NCI-H2171 treated with DMSO at 0.1 percent for 48 hours (cell line): ENCODE measurements around the gene CTXN3.
A peak's percentile ranks its signal among the peaks of the same experiment; 100 is the strongest.
"Not testable (repeated sequence)": the region's sequence is repeated elsewhere in the genome, so short reads cannot be mapped to it uniquely, and the experiment has no call there.

ENCODE experiments used
- DNase-seq: peaks from one replicate; lab custom pipeline; 2025; lab: John Stamatoyannopoulos, UW

CTXN3 gene

DNA sequence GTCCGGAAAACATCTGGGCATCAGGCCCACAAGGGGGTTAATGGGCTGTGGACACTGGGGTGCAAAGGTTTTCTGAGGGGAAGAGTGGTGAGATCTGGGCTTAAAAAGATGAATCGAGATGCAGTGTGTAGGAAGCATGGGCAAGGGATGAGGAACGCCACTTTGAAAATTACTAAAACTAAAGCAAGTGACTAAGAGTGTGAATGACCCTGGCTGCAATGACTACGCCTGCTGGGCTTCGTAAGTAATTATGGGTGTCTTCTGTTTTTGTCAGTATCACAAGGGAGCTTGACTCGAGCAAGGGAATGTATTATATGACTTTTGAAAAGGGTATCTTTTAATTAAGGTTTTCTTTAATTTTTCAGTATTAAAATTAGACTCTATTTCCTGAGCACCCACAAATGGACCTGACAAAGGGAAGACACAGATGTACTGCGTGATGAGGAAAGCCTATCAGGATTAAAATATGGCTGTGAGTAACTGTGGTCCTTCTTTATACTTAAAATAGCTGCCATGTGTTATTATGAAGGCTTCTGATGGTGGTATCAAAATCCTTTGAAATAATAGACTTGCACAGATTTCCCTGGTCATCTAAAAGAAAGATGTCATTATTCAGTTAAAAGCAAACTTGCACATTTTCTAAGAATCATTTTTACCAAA is 4.2 kb downstream of the CTXN3 start:
- DNase-seq: no peak

DNA sequence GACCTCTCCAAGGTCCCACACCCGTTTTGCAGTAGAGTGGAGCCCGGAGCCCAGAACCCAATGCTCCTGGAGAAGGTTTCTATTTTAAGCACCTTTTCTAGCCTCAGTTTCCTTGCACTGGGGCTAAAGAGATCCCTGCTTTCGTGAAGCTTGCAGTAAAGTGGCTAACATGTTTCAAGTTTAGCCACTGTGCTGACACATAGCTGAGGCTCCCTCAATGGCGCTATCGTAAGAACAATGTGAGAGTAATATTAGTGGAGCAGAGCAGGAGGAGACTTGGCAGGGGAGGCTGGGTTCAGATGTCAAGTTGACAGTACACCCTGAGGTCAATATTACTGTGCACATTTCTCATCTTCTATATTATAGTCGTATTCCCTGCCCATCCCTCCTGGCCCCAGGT is 7.9 kb downstream of the CTXN3 start:
- DNase-seq: no peak

DNA sequence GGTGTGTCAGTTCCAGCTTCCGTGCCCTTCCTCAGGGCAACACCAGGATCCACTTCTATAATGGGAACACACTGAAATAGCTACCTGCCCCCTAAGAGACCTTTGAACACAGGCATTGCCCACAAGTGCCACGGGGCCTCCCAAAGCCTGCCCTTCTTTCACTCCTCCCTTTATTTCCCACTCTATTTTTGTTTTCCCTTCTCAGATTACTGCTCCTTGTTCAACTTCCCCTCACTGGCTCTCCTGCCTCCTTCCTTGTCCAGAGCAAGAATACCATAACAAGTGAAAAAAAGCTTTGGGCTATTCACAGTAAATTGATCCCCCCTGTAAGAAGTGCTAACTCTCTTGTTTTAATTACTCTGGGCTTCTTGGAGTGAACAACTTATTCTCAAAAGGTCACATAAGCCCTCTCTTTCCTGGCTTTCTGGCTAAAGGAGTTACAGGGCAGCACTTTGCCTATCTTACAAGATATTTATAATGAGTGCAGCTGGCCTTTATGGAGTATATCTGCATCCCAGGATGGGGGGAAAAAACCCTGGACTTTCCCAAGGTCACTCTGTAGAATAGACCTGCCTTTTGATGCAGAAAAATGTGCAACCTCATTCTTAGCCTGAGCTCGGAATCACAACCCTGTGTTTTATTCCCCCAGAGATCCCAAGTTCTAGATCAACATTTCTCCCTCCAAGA is 11.3 kb downstream of the CTXN3 start:
- peak; percentile 5 for DNase-seq

DNA sequence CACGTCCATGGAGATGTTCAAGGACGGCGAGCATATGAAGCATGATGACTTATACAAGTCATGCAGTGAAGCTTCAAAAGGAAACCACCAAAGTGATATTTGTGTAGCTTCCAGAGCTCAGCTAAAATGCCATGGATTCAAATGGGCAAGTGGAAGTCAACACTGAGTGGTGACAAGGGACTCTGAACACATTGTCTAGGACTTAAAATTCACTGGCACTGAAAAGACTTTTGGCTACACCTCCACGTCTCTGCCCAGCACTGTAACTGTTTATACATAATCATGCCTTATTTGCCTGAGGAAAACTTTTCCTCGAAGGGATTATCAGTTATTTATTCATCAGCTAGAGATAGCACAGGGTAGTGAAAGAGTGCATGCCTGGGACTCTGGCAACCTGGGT is 15.2 kb downstream of the CTXN3 start:
- no peak for DNase-seq

DNA sequence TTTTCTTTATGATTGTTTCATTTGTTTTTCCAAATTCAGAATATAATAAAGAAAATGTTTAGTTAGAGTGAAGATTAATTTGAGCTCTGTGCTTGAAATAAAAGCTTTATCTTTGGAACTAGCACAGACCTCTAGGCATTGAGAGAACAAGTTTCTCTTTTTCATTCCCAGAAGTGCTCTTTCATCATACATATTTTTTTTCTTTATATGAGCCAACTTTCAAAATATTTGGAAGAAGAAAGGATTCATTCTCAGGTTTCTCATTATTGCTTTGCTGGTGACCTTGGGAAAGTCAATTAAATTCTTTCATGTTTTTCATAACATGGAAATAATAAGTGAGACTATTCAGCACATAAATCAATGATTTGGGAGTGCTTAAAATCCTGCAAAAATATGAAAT is 16.8 kb downstream of the CTXN3 start:
- no peak for DNase-seq

DNA sequence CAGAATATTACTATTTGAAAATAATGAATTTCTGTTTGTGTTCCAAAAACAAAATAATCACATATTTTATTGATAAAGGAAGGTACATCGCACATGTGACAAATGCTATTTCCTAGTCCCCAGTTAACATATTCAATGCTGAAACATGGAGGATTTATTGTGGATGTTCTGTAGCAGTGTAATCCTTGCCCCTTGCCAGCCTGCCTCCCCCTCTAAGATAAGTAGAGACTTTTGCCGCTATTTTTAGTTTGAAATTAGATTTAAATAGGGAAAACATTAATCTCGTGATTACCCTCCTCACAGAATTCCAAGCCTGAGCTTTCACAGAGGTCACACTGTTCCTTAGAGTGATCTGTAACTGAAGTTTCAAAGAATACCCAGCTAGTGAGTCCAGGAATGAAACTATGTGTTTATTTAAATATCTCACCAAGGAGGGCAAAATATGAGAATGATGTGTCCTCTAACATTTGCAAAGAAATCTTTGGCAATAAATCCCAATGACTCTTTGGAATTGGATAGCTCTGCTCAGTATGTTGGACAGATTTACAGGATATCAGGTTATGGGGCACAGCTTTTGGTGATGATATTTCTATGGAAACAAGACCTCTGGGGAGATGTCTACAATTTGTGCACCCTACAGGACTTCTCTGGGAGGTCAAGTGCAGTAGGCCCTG is 17.3 kb downstream of the CTXN3 start:
- DNase-seq: peak; percentile 73

DNA sequence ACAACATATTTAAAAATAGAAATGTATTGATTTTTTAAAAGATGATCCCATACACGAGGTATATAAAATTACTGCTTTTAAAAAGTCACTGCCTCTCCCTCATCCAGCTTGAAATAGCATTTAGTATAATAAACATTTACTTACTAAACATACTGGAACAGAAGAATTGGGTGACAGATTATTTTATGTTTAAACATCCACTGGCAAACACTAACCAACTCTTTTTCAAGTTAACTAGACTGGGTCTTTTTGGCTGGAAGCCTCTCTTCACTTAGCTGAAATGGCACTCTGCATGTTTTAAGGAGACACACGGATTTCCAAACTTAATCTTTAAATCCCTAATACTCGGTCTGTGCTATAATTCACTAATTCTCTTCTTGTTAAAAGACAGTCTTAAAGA is 19.0 kb downstream of the CTXN3 start:
- peak; percentile 27 for DNase-seq

DNA sequence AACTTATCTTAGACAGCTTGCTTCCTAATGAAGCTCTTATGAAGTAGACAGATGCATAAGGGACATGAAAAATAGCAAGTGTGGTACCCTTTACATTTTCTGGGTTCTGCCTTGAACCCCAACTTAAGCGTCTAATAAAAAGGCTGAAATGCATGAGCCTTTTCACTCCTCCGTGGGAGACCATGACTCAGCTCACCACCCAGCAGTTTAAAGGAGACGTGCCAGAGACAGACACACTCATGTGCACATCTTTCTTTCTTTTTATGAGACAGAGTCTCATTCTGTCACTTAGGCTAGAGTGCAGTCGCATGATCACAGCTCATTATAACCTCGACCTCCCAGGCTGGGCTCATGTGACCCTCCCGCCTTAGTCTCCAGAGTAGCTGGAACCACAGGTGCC is 22.3 kb downstream of the CTXN3 start:
- no peak for DNase-seq

DNA sequence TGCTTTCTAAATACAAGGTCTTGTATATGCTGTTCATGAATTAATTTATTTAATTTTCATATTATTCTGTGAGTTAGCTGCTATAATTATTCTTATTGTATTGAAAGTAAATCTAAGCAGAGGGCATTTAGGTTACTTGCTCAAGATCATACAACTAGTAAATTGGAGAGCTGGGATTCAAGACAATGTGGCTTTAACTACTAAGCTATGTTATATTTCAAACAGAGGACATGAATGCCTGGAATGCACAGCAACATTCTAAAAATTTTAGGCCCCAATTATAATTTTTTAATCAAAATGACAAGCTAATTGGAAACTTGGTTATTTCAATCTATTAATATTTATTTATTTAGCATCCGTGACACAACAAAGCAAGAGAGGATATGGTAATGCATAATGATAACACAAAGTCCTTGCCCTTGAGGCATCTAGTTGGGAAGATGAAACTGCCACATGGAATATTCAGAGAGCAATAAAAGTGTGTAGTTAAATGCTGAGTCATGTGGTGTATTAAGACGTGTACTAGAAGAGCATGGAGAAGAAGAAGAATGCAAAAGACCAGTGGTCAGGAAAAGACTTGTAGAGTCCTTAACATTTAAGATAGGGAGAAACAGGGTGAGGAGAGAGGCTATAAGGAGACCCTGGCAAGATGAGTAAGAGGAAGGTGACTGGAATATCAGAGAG is 24.4 kb downstream of the CTXN3 start:
- DNase-seq: no peak

DNA sequence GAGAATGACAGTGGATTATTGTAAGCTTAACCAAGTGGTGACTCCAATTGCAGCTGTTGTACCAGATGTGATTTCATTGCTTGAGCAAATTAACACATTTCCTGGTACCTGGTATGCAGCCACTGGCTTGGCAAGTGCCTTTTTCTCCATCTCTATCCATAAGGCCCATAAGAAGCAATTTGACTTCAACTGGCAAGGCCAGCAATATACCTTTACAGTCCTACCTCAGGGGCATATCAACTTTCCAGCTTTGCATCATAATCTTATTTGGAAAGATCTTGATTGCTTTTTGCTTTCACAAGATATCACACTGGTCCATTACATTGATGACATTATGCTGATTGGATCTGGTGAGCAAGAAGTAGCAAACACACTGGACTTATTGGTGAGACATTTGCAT is 28.1 kb downstream of the CTXN3 start:
- DNase-seq: not testable (repeated sequence)

DNA sequence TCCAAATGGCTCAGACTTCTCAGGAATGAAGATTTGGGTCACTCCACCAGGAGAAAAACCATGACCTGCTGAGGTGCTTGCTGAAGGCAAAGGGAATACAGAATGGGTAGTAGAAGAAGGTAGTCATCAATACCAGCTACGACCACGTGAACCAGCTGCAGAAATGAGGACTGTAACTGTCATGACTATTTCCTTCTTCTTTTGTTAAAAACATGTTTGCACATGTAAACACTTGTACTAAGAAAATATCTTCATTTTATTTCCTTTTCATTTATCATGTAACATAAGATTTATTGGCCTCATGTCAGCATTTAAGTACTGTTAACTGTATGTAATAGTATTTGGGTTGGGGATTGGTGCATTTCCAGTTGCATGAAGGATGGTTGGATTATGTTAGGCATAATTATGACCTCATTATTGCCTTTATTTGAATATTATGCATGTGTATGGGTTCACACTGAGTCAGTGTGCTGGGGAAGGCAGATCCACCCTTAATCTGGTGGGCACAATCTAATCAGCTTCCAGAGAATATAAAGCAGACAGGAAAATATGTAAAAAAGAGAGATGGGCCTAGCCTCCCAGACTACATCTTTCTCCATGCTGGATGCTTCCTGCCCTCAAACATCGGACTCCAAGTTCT is 30.9 kb downstream of the CTXN3 start:
- not testable (repeated sequence) for DNase-seq

DNA sequence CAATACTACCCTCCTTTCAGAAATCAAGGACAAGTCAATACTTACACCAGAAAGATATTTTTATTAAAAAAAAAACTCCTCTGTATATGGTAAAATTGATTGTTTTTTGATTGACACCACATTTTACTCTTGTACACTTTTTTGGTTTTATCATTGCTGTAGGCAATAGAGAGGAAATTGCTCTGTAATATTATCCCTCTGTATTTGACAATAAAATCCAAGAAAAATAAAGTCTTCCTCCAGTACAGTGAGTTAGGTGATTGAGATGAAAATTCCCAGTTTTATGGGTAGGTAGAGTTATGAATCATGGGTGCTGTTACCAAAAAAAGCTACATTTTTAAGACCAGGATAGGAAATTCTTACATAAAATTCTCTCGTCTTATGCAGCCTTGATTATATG is 31.7 kb downstream of the CTXN3 start:
- no peak for DNase-seq

DNA sequence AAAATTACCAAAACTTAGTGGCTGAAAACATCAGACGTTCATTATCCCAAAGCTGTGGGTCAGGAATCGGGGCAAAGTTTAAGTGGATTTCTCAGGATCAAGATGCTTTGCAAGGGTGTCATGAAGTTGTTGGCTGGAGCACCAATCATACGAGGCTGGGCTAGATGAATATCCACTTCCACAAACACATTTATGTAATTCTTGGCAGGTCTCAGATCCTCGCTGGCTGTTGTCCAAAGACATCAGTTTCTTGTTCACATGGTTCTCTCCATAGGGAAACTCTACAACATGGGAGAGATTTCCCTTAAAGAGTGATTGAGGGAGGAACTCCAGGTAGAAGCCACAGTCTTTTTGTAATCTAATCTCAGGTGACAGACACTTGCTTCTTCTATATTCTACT is 34.1 kb downstream of the CTXN3 start:
- DNase-seq: no peak

DNA sequence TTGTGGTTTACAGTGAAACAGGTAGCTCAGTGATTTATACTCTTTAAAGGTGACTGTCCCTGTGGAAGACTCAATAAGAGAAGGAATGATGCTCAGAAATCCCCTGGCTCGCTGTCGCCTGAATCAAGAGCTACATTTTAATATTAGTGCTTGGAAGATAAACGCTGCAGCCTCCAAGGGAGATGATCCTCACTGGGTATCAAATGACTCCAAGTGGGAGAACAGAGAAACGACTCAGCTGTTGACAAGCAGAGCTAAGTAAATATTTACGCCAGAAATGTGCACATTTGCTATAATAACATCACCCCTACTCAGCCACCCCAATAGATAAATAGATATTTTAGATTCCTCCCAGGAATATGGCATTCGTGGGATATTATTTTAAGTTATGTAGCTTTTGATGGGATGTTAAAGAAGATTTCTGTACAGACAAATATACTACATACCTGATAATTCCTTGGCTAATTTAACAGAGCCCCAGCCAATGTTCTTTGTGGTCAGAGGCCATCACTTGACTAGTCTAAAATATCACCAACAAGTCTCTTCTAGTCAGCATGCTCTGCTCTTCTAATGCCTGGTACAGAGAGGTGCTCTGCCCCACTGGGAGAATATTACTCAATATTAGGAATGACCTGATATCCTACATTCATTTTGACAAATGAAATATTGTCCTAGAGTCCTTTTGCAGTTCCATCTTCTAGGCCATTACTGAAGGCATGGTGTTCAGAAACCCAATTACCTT is 36.0 kb downstream of the CTXN3 start:
- DNase-seq: peak; percentile 16

DNA sequence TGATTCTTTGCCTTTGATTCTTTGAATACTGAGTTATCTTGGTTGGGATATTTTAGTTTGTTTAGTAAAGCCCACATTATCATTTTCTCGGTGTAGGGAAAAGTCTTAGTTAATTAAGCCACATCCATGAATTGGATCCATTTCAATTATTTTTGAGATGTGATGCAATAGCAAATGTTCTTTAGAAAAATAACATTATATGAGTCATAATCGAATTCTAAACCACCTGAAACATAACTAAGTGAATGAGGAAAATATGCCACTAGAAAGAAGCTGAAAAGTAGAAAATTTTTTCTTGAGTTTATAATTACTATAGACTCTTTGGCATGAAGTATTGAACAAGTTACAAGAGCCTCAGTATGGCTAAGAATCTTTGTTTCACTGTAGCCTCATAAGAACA is 36.8 kb downstream of the CTXN3 start:
- DNase-seq: no peak

DNA sequence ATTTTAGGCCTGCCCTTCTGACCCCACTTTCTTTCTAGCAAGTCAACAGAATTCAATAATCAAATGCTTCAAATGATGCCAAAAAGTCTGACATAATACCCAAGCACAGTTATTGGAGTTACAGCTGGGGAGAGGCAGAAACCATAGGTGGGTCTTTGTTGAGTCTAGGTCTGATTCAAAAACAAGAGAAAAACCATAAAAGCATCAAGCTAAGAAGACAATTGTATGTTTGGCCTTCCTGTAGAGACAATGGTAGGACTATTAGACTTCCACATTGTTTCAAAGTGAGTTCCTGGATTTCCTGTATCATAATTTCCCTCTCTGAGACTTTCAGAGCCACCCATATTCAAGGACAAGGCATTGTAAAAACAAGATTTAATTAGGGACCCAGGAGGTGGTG is 37.5 kb downstream of the CTXN3 start:
- no peak for DNase-seq

DNA sequence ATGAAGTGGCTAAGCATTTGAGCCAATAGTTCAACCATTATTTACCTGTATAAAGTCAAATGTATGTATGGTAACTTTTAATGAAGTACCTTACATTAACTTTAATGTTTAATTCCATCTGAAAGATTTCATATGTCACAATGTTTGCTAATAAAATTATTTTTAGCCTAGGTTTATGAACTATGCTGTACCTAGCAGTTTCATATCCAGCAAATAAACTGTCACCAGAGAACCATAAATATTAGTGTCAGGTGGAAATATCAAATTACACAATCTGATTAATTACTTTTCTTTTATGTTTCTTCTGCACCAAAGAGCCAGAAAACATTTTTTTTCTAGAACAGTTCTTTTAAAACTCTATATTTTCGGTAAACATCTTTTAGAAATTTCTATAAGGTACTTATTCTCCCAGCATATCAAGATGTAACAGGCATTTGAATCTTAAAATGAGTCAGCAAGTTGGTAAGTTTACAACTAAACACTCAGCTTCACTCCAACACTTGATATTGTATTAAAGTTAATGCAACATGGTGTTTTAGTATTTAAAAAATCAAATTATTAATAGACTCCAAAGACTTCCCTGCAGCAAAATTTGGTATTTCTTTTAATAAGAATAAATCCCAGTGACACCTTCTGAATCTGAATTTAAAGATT is 45.8 kb downstream of the CTXN3 start:
- DNase-seq: peak; percentile 47

DNA sequence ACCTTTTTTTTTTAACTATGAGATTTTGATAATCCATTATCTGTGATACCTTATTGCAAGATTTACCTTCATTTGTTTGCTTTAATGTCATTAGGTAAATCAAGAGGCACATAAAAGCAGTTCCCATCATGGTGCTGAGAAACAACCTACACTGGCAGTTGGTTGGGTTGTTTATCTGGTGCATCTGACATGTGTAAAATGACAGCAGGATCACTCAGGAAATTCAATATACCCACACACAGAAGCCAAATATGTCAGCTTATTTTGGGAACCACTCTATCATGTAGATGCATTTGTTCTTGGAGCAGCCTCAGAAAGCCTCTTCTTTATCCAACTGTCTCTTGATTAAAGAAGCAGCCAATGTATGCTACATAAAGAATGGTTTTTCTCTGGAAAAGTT is 46.5 kb downstream of the CTXN3 start:
- DNase-seq: peak; percentile 85

DNA sequence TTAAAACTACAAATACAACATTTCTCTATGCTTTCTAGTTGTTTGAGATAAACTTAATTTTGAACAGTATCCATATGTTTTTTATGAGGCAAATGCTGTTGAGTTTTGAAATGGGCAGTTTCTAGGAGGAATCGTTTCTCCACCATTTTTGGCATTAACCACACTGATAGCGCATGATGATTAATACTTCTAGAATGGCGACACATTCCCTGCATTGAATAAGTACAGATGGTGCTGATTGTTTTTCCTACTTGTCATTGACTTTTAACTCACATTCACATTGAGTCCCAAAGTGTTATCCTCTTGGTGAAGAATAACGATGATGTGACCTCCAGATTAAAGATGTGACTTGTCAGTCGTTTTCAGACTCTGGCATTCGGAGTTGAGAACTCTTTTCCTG is 47.8 kb downstream of the CTXN3 start:
- peak; percentile 3 for DNase-seq

DNA sequence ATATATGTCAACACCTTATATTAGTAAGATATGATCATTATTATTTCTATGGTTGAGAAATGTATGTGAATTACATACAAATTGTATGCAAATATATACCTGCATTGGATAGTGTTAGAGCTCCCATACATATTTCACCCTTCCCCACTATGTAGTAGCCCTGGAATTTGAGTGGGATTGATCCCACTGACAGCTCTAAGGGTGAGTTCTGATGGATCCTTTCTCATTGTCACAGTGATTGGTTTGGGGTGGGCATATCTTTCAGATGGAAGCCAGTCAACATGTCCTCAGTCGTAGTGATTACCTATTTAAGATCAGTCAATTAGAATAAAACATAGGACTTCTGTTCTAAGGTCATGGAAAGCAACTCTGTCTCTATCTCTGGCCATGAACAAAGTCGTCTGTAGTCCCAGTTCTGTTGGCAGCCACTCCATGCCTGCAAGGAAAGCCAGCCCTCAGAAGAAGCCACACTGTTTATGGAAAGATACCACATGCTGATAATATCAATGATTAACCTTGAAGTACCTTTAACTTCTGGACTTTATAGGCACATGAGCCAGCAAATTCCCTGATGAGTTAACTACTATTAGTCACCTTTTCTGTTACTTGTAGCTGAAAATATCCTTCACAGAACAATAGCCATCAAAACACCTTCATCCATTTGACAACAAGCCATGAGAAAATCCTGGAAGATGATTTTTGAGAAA is 49.2 kb downstream of the CTXN3 start:
- DNase-seq: no peak
